IMR-90 (cell line): ENCODE measurements around the gene RTL5. TPM values are rescaled to one million over a fixed set of nuclear protein-coding genes. Genes with fewer than 3 reads are reported as not detected.

ENCODE experiments used
- ATAC-seq: fragments of 200-7000 bp; cut with Tn5 transposase; 2 replicates; pipeline ENCODE4 v1.9.1; 2020; ENCODE audit warnings: low read depth, mild to moderate bottlenecking, moderate library complexity
- BruUV-seq: library from RNA; stranded (reverse); fragments of 400-500 nt; replicated peaks from 2 replicates; lab custom pipeline; 2021; lab: Mats Ljungman, UMichigan
- CTCF ChIA-PET: fragments of 300-600 bp; formaldehyde crosslinking; extraction: SDS; loops from one replicate; lab custom pipeline; 2021; ENCODE audit warnings: antibody characterized with exemption; lab: Yijun Ruan, JAX
- POLR2A ChIA-PET: fragments of 300-600 bp; sonication (Branson Sonifier 250); formaldehyde crosslinking; loops from one replicate; lab custom pipeline; 2022; ENCODE audit warnings: antibody characterized with exemption; ENCODE audit not compliant: unreplicated experiment; lab: Charles Lee
- DNase-seq: peaks from one replicate; pipeline ENCODE4 v3.0.0; 2013
- H2AFZ ChIP-seq: replicated peaks from 2 replicates; pipeline ENCODE3; 2013; ENCODE audit warnings: low read length, mild to moderate bottlenecking; ENCODE audit not compliant: poor library complexity
- H2AK5ac ChIP-seq: 2 replicates; pipeline ENCODE4 v1.6.1; 2013; ENCODE audit warnings: low read depth, low read length, inconsistent platforms
- H2AK9ac ChIP-seq: replicated peaks from 2 replicates; pipeline ENCODE3; 2013; ENCODE audit warnings: mild to moderate bottlenecking, low read depth, low read length, moderate library complexity; ENCODE audit not compliant: poor library complexity
- H2BK120ac ChIP-seq: 2 replicates; pipeline ENCODE4 v1.6.1; 2013; ENCODE audit warnings: low read depth, low read length, inconsistent platforms
- H2BK15ac ChIP-seq: 3 replicates; pipeline ENCODE4 v1.6.1; 2013; ENCODE audit warnings: low read depth, low read length, inconsistent platforms
- H2BK20ac ChIP-seq: 2 replicates; pipeline ENCODE4 v1.6.1; 2013; ENCODE audit warnings: low read depth, mild to moderate bottlenecking, inconsistent platforms, low read length, moderate library complexity
- H2BK5ac ChIP-seq: 2 replicates; pipeline ENCODE4 v1.6.1; 2013; ENCODE audit warnings: mild to moderate bottlenecking, low read depth, low read length, inconsistent platforms; ENCODE audit not compliant: poor library complexity, severe bottlenecking
- H3K14ac ChIP-seq: replicated peaks from 2 replicates; pipeline ENCODE4 v1.6.1; 2013; ENCODE audit warnings: low read depth, low read length, inconsistent platforms
- H3K18ac ChIP-seq: 2 replicates; pipeline ENCODE4 v1.6.1; 2013; ENCODE audit warnings: low read depth, low read length, control low read depth
- H3K23ac ChIP-seq: 2 replicates; pipeline ENCODE4 v1.6.1; 2013; ENCODE audit warnings: low read depth, low read length, inconsistent platforms
- H3K27ac ChIP-seq: 2 replicates; pipeline ENCODE4 v1.5.1; 2013; ENCODE audit warnings: mild to moderate bottlenecking, control low read depth, low read length; ENCODE audit not compliant: insufficient read depth
- H3K27me3 ChIP-seq: 2 replicates; pipeline ENCODE4 v1.6.1; 2013; ENCODE audit warnings: low read length; ENCODE audit not compliant: control insufficient read depth, insufficient read depth
- H3K36me3 ChIP-seq: 2 replicates; pipeline ENCODE4 v1.6.1; 2013; ENCODE audit warnings: low read length, mixed read lengths; ENCODE audit not compliant: control insufficient read depth, insufficient read depth
- H3K4ac ChIP-seq: 2 replicates; pipeline ENCODE4 v1.6.1; 2013; ENCODE audit warnings: low read depth, low read length, inconsistent platforms
- H3K4me1 ChIP-seq: 2 replicates; pipeline ENCODE4 v1.6.1; 2013; ENCODE audit warnings: low read length, mixed read lengths; ENCODE audit not compliant: control insufficient read depth, insufficient read depth
- H3K4me2 ChIP-seq: 2 replicates; pipeline ENCODE4 v1.6.1; 2013; ENCODE audit warnings: low read depth, mild to moderate bottlenecking, control low read depth, low read length, moderate library complexity
- H3K4me3 ChIP-seq: 2 replicates; pipeline ENCODE4 v1.5.1; 2013; ENCODE audit warnings: low read depth, mild to moderate bottlenecking, control low read depth, low read length, moderate library complexity; ENCODE audit not compliant: insufficient read depth
- H3K56ac ChIP-seq: 2 replicates; pipeline ENCODE4 v1.6.1; 2013; ENCODE audit warnings: low read length, inconsistent platforms; ENCODE audit not compliant: insufficient read depth; ENCODE audit errors: extremely low read depth
- H3K79me1 ChIP-seq, 2 experiments: 2 replicates each; pipeline ENCODE4 v1.6.1; 2013; ENCODE audit warnings: low read length in 2 of 2, inconsistent platforms in 1 of 2, low read depth in 1 of 2
- H3K9ac ChIP-seq: 2 replicates; pipeline ENCODE4 v1.6.1; 2013; ENCODE audit warnings: low read depth, low read length, control low read depth
- H3K9me1 ChIP-seq: 2 replicates; pipeline ENCODE4 v1.6.1; 2013; ENCODE audit warnings: low read length, inconsistent platforms; ENCODE audit not compliant: insufficient read depth
- H3K9me3 ChIP-seq: 2 replicates; pipeline ENCODE4 v1.6.1; 2013; ENCODE audit warnings: low read length; ENCODE audit not compliant: control insufficient read depth, insufficient read depth
- H4K20me1 ChIP-seq: 2 replicates; pipeline ENCODE4 v1.6.1; 2013; ENCODE audit warnings: low read length, inconsistent platforms; ENCODE audit not compliant: insufficient read depth
- H4K5ac ChIP-seq: 2 replicates; pipeline ENCODE4 v1.6.1; 2013; ENCODE audit warnings: mild to moderate bottlenecking, low read depth, low read length, control low read depth
- H4K8ac ChIP-seq, 2 experiments: 2 replicates each; pipeline ENCODE4 v1.6.1; 2013; ENCODE audit warnings: low read depth in 2 of 2, low read length in 2 of 2, control low read depth in 1 of 2, inconsistent platforms in 1 of 2
- H4K91ac ChIP-seq: 2 replicates; pipeline ENCODE4 v1.6.1; 2013; ENCODE audit warnings: low read depth, low read length, inconsistent platforms; ENCODE audit not compliant: insufficient read depth
- CEBPB ChIP-seq: IDR thresholded peaks from 2 replicates; pipeline ENCODE4 v1.6.1; 2012; ENCODE audit warnings: low read depth, low read length, improper control_type of control experiment
- CHD1 ChIP-seq: IDR thresholded peaks from 2 replicates; pipeline ENCODE4 v1.6.1; 2012; ENCODE audit warnings: low read depth, low read length, improper control_type of control experiment
- FOS ChIP-seq: fragments of 150-350 bp; IDR thresholded peaks from 2 replicates; pipeline ENCODE4 v1.6.1; 2016; ENCODE audit warnings: low read depth, low read length
- MAZ ChIP-seq: IDR thresholded peaks from 2 replicates; pipeline ENCODE4 v1.6.1; 2012; ENCODE audit warnings: low read depth, mild to moderate bottlenecking, low read length, improper control_type of control experiment, moderate library complexity, borderline replicate concordance
- NFE2L2 ChIP-seq: fragments of 150-350 bp; IDR thresholded peaks from 2 replicates; pipeline ENCODE4 v1.6.1; 2016; ENCODE audit warnings: low read depth, mild to moderate bottlenecking, low read length
- RAD21 ChIP-seq: IDR thresholded peaks from 2 replicates; pipeline ENCODE4 v1.6.1; 2012; ENCODE audit warnings: low read length, improper control_type of control experiment
- RCOR1 ChIP-seq: IDR thresholded peaks from 2 replicates; pipeline ENCODE4 v1.6.1; 2012; ENCODE audit warnings: mild to moderate bottlenecking, low read length, improper control_type of control experiment; ENCODE audit not compliant: insufficient replicate concordance
- RFX5 ChIP-seq: IDR thresholded peaks from 2 replicates; pipeline ENCODE4 v1.8.0; 2012; ENCODE audit warnings: low read depth, mild to moderate bottlenecking, low read length, moderate library complexity
- WGBS, 2 experiments: methylation state at CpG; one replicate each; pipeline versions ENCODE4 v1.1.5 to v1.1.7; 2013; ENCODE audit warnings: missing lambda C conversion rate in 2 of 2; ENCODE audit not compliant: insufficient read length in 1 of 2; ENCODE audit errors: extremely low coverage in 2 of 2; 5-methylcytosine and 5-hydroxymethylcytosine counted together
- dilution Hi-C: fragments of 300-500 bp; cut with HindIII; formaldehyde crosslinking; loops from one replicate; pipeline ENCODE4 v1.14.3; 2018; ENCODE audit warnings: low sequenced_read_pairs; ENCODE audit not compliant: unreplicated experiment
- in situ Hi-C: fragments of 300-500 bp; cut with MboI; formaldehyde crosslinking; loops from 3 replicates; pipeline ENCODE4 v1.14.3; 2019; ENCODE audit warnings: low sequenced_read_pairs, inconsistent platforms, mixed read lengths
- intact Hi-C: fragments of 100-400 bp; cut with micrococcal nuclease; formaldehyde crosslinking; loops from 2 replicates; pipeline ENCODE4 v1.10.0; 2022
- polyA plus RNA-seq, 3 experiments: library from polyadenylated mRNA; depleted of rRNA; stranded (reverse); fragments of >200 nt; gene quantifications; 2 replicates each; pipeline ENCODE4 v1.2.3, GENCODE V29; 2012; ENCODE audit warnings: low replicate concordance in 1 of 3
- total RNA-seq: library from RNA; depleted of rRNA; stranded (reverse); fragments of >200 nt; gene quantifications from 2 replicates; pipeline ENCODE4 v1.2.3, GENCODE V29; 2012
- TF ChIP-seq, protein P1 (sequence below): fragments of 150-350 bp; IDR thresholded peaks from 2 replicates; pipeline ENCODE4 v1.6.1; 2016; ENCODE audit warnings: low read depth, mild to moderate bottlenecking, low read length, moderate library complexity, borderline replicate concordance
- TF ChIP-seq, protein P2 (sequence below): fragments of 150-350 bp; IDR thresholded peaks from 2 replicates; pipeline ENCODE4 v1.6.1; 2017; ENCODE audit warnings: mild to moderate bottlenecking, antibody characterized with exemption, low read length, low read depth

The RTL5 gene
- total and polyA plus RNA-seq, 2 of the 4 experiments (the other 2 are of a cell fraction) = 0.90 to 2.5 TPM

GRCh38 chrX:72130156-72130761 is 1.5 kb downstream of the RTL5 start:
- DNase-seq (no peak), ATAC-seq (no peak)
- BruUV-seq = no TSS peak
- Histone ChIP-seq H4K91ac (no peak overlapping the region), H3K9me1 (no peaks in the 10 kb centered on the region), H4K20me1 (no peaks in the 10 kb centered on the region), H3K27ac (no peak overlapping the region), H2BK120ac (no peak overlapping the region), H3K79me1 (no peaks in the 10 kb centered on the region), H4K5ac (no peak overlapping the region), H3K9me3 (peaks cover 4% of the 10 kb centered on the region; the same call in 1 of the 2 replicates), H3K23ac (no peak overlapping the region), H3K9ac (no peak overlapping the region), H2BK5ac (no peak overlapping the region), H2AK9ac (no peak overlapping the region), H4K8ac (no peak overlapping the region), H2AFZ (no peak overlapping the region), H3K4me3 (no peak overlapping the region), H2BK20ac (no peak overlapping the region), H3K27me3 (peaks cover 45% of the 10 kb centered on the region), H3K4me1 (peaks cover 2% of the 10 kb centered on the region; the same call in 1 of the 2 replicates), H2AK5ac (no peak overlapping the region), H2BK15ac (no peak overlapping the region), H3K36me3 (no peaks in the 10 kb centered on the region), H3K4me2 (no peak overlapping the region), H3K56ac (no peak overlapping the region), H3K4ac (no peak overlapping the region), H3K14ac (no peak overlapping the region), H3K18ac (no peak overlapping the region)
- intact Hi-C loops = no loop called here
- ChIA-PET CTCF (no interaction called here), POLR2A (interaction anchor here (0.7 kb wide), 1 partner anchor 238 kb away, joined by 3 read pairs; no protein-coding TSS in a partner anchor)
- dilution Hi-C loops = no loop called here
- no peak for TF ChIP-seq NFE2L2
- no peak for TF ChIP-seq CHD1
- TF ChIP-seq, protein P1, sequence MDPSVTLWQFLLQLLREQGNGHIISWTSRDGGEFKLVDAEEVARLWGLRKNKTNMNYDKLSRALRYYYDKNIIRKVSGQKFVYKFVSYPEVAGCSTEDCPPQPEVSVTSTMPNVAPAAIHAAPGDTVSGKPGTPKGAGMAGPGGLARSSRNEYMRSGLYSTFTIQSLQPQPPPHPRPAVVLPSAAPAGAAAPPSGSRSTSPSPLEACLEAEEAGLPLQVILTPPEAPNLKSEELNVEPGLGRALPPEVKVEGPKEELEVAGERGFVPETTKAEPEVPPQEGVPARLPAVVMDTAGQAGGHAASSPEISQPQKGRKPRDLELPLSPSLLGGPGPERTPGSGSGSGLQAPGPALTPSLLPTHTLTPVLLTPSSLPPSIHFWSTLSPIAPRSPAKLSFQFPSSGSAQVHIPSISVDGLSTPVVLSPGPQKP = no peak
- TF ChIP-seq FOS = no peak
- no peak for TF ChIP-seq MAZ
- TF ChIP-seq RAD21 = no peak
- no peak for TF ChIP-seq CEBPB
- no peak for TF ChIP-seq RFX5
- TF ChIP-seq, protein P2, sequence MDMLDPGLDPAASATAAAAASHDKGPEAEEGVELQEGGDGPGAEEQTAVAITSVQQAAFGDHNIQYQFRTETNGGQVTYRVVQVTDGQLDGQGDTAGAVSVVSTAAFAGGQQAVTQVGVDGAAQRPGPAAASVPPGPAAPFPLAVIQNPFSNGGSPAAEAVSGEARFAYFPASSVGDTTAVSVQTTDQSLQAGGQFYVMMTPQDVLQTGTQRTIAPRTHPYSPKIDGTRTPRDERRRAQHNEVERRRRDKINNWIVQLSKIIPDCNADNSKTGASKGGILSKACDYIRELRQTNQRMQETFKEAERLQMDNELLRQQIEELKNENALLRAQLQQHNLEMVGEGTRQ = no peak
- no peak for TF ChIP-seq RCOR1
- WGBS, 2 experiments = 40% methylated on average over 1 of the region's 12 CpGs; no CpG with 5 or more reads in 1 of the 2 experiments
- in situ Hi-C loops = no loop called here
